Measurements from ENCODE around the gene RIF1.

- TF ChIP-seq CTCF (IDR thresholded peaks at IDR 0.05) (no peak), POLR2A (IDR thresholded peaks at IDR 0.05) (no peak)
Measured at GRCh38 chr2:151465771-151466170, 56.1 kb downstream of the RIF1 start.

Measured in testis (tissue), 2 donors.